HG02759 (cell line): ENCODE measurements around the gene RNFT2.
"Not testable (repeated sequence)": the region's sequence is repeated elsewhere in the genome, so short reads cannot be mapped to it uniquely, and the experiment has no call there.

Experiments
- ATAC-seq: cut with Tn5 transposase; IDR thresholded peaks from one replicate; pipeline ENCODE4 v1.9.1; 2021; ENCODE audit warnings: mild to moderate bottlenecking, moderate library complexity; ENCODE audit not compliant: unreplicated experiment

RNFT2 gene

DNA sequence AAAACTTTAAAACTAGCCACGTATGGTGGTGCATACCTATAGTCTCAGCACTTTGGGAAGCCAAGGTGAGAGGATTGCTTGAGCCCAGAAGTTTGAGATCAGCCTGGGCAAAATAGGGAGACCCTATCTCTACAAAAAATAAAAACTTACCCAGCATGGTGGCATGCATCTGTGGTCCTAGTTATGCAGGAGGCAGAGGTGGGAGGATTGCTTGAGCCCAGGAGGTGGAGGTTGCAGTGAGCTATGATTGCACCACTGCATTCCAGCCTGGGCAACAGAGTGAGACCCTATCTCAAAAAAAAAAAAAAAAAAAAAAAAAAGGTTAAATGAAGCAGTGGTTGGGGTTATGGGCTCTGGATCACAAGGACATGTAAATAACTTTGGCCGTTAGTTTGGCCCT, 4.7 kb downstream of the RNFT2 start:
- not testable (repeated sequence) for ATAC-seq

DNA sequence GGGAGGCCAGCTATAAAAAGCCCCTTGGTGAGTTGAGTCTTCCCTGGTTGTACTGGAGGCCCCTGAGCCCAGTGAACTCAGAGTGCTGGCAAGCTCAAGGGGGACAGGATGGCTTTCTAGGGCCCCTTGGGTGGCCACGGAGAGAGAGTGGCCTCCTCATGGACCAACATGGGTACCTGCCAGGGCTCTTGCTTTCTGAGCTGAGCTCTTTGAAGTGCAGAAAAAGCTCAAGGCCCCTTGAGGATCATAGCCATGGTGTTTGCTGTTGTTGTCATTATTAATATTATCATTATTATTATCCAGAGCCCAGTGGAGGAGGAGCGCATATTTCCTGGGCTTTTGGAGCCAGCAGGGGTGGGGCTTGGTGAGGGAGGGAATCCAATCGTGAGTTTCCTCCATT, 6.7 kb downstream of the RNFT2 start:
- no peak for ATAC-seq

DNA sequence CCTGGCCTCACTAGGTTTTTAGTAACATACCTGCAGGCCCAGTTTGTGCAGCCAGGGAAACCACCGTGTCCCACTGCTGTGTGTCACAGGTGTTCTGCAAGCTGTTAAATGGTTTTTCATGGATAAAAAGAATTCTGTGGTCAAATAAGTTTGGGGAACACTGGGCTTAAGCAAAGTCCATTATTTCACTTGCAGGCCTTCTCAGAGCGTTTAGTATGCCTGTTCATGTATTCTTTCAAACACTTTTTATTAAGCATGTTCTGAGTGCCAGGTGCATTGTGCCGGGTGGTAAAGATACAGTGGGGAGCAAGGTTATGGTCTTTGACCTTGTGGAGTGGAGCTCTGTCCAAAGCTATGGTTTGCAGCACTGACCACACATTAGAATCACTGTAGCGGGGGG, 7.4 kb downstream of the RNFT2 start:
- no peak for ATAC-seq

DNA sequence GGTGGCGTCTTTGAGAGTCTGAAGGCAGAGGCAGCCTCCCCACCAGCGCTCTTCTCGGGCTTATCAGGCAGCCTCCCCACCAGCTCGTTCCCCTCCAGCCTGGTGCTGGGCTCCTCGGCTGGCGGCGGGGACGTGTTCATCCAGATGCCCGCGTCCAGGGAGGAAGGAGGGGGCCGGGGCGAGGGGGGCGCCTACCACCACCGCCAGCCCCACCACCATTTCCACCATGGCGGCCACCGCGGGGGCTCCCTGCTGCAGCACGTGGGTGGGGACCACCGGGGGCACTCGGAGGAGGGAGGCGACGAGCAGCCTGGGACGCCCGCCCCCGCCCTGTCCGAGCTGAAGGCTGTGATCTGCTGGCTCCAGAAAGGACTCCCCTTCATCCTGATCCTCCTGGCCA, 11.8 kb downstream of the RNFT2 start:
- ATAC-seq, result no peak

DNA sequence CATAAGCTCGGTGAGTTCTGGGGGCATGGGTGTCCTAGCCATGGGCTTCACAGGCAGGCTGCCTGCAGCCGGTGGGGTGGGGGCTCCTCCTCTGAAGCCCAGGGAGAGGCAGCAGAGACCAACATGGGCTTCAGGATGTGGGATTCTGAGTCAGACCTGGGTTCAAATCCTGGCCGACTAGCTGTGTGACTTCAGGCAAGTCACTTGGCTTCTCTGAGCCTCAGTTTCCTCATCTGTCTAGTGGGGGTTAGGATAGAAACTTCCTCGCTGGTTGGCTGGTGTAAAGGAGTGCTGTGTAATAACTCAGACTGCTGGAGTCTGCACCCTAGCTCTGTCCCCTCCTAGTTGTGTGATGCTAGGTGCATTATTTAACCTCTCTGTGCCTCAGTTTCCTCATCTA, 12.2 kb downstream of the RNFT2 start:
- ATAC-seq, result no peak

DNA sequence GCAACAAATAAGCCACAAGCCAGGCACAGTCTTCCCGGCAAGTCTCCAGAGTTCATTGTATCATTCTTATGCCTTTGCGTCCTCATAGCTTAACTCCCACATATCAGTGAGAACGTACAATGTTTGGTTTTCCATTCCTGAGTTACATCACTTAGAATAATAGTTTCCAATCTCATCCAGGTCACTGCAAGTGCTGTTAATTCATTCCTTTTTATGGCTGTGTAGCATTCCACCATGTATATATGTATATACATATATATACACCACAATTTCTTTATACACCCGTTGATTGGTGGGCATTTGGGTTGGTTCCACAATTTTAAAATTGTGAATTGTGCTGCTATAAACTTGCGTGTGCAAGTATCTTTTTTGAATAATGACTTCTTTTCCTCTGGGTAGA, 16.0 kb downstream of the RNFT2 start:
- ATAC-seq, result not testable (repeated sequence)

DNA sequence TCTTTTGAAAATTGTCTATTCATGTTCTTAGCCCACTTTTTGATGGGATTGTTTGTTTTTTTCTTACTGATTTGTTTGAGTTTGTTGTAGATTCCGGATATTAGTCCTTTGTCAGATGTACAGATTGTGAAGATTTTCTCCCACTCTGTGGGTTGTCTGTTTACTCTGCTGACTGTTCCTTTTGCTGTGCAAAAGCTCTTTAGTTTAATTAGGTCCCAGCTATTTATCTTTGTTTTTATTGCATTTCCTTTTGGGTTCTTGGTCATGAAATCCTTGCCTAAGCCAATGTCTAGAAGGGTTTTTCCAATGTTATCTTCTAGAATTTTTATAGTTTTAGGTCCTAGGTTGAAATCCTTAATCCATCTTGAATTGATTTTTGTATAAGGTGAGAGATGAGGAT, 16.7 kb downstream of the RNFT2 start:
- ATAC-seq, result not testable (repeated sequence)

DNA sequence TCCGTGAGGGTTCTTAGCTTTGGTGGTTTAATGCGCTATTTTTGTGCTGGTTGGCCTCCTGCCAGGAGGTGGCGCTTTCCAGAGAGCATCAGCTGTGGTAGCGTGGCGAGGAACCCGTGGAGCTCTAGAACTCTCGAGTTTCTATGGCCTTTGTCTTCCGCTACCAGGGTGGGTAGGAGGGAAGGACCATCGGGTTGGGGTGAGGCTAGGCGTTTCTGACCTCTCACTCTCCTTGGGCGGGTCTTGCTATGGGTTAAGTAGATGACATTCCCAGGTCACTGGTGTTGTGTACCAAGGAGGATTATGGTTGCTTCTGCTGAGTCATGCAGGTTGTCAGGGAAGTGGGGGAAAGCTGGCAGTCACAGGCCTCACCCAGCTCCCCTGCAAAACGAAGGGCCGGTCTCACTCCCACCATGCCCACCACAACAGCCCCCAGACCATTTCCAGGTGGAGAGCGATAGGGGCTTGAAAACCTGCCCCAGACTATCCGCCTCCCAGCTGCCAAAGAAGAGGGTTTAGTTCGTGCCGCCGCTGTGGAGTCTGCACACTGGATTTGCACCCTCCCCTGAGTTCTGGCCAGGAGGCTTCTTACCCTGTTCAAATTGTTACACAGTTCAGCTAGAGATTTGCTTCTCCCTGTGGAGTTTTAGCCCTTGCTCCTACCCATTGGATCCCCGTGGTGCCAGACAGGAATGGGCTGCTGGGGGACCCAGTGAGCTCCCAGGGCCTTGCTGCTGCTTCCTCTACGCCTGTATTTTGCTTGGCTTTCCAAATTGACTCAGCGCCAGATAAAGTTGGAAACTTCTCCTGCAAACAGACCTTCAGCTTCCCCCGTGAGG, 21.9 kb downstream of the RNFT2 start:
- no peak for ATAC-seq

DNA sequence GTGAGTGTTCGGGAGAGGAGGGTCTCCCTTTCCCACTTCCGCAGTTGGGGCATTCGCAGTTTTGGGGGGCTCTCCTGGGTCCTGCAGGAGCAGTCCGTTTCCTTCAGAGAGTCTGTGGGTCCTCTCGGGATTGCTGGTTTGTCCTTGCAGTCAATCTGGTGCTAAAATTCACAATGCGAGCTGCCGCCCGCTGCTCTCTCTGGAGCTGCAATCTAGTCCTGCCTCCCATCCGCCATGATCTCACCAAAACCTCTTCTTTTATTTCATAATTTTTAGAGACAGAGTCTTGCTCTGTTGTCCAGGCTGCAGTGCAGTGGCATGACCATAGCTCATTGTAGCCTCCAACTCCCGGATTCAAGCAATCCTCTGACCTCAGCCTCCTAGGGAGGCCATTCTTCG, 22.5 kb downstream of the RNFT2 start:
- ATAC-seq, result no peak

DNA sequence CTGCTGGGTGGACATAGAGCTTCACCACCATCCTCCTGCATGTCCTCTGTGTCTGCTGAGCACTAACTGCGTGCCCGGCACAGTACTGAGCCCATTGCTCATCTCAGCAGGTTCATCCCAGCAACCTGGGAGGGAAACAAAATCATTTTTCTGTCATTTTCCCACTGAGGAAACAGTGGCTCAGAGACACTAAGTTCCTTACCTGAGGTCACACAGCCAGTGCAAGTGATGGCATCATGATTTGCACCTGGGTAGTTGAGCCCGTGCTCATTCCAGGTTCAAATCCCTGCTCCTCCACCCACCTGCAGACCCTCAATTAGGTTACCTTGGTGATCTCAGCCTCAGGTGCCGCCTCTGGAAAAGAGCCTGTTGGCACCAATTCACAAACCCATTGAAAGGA, 23.4 kb downstream of the RNFT2 start:
- ATAC-seq, result no peak

DNA sequence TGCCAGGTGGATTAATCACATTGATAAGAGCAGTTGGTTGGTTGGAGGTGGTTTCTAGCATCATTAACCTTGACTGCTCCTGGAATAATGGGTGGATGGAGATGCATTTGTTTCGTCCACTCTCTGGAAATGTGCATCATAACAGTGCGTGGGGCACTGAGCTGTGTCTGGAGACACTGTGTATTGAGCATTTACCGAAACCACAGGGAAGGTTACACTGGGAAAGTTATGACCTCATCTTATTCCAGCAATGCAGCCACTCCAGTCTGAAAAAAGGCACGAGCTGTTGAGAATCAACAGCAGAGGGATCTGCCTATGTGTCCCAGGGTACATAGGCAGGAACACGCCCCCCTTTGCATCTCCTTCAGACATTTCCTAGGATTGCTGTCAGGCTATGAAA, 27.2 kb downstream of the RNFT2 start:
- no peak for ATAC-seq

DNA sequence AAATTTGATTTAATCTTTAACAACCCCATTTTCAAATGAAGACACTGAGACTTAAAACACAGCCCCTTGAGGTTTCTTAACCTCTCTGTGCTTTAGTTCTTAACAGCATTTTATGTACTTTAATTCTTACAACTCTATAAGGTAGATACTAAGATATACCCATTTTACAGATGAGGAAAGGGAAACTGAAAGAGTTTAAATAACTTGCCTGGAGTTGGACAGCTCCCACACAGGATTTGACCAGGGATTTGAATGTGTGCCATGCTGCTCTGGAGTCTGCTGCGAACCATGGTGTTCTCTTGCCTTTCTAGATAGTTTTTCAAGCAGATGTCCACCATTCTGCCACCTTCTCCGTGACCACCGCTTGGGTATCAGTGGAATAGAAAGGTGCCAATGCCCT, 28.2 kb downstream of the RNFT2 start:
- ATAC-seq, result no peak

DNA sequence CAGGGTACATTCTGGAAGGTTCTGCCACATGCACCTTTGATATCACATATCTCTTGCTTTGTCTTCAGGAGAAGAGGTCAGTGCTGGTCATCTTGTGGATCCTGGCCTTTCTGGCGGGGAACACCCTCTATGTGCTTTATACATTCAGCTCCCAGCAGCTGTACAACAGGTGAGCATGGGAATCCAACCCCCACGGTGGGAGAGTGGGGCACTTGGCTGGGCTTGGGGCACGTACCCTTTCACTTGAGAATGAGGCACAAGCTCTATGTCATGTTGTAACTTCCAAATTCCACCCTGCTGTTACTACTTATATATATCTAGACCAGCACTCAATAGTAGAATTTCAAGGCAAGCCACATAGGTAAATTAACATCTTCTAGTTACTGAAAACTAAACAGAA, 28.6 kb downstream of the RNFT2 start:
- ATAC-seq, result no peak

DNA sequence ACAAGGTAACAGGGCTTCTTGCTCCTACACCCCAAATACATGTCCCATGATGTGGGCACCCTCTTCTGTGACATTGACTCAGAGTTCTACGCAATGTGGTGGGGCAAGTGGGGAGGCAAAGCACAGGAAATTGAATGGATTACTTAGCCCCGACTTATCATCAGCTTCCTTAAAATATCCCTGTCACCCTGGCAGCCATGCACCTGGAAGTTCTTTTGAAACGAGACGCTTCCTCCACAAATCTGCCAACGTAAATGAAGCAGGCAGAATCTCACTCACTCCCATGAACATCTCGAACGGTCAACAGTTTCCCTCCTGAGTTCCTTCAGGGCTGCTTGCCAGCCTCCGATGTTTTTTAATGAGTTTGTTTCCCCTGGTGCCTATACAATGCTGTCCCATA, 33.5 kb downstream of the RNFT2 start:
- ATAC-seq, result no peak

DNA sequence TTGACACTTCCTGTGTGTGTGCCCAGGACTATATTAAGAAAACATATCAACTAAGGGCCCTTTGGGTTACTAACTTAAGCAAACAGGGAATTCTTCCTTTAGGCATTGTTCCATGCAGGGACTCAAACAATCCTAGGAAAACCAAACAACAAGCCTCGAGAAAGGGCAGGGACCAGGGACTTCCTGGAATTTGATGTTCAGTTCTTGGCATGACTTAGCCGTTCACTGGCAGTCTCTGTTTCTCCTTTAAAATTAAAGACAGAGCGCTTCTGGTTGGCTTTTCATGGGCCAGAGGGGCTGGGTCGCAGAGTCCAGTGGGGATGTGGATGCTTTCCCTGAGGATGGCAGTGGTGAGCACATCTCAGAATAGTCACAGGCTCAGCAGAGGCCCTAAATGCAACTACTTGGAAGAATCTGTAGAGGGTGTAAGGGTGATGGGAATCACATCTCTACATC, 35.2 kb downstream of the RNFT2 start:
- ATAC-seq, result no peak

DNA sequence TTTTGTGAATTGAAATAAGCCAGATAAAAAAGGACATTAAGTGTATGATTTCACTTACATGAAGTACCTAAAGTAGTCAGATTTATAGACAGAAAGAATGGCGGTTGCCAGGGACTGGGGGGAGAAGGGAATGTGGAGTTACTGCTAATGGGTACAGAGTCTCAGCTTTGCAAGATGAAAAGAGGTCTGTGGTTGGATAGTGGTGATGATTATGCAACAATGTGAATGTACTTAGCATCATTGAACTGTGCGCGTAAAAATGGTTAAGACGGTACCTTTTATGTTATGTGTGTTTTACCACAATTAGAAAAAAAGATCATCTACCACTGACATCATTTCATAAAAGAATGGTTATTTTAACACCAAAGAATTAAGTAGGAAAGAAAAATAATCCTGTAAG, 35.9 kb downstream of the RNFT2 start:
- no peak for ATAC-seq

DNA sequence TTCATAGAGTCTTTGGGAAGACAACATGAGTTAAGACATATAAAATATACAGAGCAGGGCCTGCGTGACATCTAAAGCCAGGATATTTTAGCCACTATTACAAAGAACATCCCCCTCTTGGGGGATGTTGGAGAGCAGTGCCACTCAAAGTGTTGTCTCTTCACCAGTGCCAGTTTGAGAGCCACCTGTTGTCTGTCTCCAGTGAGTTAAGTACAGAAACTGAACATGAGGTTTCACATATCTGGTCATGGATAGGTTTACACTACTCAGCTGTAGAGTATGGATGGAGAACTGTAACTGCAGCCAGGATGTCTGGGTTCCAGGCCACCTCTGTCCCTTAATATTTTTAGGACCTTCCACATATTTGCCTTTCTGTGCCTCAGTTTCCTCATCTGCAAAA, 39.1 kb downstream of the RNFT2 start:
- no peak for ATAC-seq

DNA sequence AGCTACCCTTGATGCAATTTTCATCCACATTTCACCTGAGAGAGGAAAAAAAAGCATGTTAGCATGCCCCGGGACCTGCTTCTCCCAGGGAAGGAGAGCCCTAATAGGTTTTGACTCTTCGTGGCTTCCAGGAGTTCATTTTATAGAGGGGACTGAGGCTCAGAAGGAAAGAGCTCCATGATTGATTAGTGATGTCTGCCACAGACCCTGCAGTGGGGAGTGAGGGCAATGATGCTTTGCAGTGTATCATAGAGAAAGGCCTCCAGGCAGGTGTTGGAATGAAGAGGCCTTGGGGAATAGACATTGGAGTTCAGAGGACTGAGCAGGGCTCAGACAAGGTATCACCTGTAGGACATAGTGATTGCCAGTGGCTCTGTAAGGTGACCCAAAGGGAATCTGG, 41.5 kb downstream of the RNFT2 start:
- ATAC-seq, result no peak

DNA sequence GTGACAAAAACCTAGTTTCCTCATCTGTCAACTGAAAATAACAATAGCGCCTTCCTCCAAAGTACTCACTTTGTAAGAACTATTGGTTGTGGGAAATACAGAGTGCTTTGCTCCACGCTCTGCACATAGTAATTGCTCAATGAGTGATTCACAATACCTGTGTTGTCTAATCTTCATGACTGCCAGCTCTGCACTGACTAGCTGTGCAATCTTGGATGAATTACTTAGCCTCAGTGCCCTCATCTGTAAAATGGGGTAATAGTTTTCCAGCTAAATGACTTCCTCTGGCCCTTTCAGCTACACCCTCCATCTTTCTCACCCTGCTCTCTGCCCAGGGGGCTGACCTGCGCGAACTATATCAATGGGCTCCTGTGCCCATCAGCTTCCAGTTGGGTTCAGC, 42.8 kb downstream of the RNFT2 start:
- ATAC-seq, result no peak

DNA sequence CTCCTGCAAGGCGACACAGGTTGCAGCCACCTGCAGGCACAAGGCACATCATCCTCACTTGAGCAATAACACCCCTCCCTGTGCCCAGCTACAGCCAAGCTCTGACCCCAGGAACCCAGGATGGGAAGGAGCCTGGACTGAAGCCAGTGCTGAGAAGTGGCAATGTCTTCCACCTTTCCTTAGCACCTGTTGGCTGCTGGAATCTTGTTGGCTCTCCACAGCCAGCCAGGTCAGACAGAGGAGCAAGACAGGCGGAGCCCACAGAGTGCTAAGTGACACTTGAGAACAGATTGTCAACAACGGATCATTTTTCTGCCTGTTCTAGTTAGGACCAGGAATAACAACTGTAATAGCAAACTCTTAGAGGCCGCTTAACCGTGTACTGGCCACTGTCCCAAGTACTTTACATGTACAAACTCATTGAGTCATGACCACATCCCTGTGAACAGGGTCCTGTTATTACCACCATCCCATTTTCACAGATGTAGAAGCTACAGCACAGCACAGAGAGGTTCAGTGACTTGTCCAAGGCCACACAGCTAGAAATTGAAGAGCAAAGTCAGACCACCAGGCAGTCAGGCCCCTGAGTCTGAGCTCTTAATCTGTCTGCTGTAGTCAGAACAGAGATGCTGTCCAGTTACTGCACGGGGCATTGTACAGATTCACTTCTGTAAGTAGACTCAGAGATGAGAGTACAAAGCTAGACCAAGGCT, 45.6 kb downstream of the RNFT2 start:
- ATAC-seq, result no peak

DNA sequence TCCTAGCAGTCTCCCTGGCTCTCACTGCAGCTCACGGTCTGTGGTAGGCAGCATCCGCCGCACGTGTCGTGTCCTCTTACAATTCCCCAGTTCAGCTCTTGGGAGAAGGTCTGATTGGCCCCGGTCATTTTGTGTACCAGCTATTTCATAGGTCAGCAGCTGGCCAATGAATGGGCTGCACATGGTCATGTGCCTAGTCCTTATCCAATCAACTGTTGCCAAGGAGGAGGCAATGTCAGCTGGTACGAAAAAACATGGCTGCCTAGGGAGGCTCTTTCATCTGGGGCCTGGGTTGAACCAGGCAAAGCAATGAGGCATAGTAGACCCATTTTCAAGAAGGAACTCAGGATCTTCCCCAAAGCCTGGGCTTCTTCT, 46.1 kb downstream of the RNFT2 start:
- ATAC-seq, result no peak

DNA sequence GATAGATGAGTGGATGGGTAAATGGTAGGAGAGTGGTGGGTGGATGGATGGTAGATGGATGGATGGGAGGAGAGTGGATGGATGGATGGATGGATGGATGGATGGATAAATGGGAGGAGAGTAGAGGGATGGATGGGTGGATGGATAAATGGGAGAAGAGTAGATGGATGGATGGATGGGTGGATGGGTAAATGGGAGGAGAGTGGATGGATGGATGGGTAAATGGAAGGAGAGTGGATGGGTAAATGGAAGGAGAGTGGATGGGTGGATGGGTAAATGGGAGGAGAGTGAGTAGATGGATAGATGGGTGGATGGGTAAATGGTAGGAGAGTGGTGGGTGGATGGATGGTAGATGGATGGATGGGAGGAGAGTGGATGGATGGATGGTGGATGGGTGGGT, 51.4 kb downstream of the RNFT2 start:
- ATAC-seq, result not testable (repeated sequence)
